Pancreas (tissue), 10 donors: ENCODE measurements around the gene NPDC1. TPM values are rescaled to one million over a fixed set of nuclear protein-coding genes. Genes with fewer than 3 reads are reported as not detected.

ENCODE experiments used
- ATAC-seq, 4 donors: fragments of 200-7000 bp; cut with Tn5 transposase; one replicate each; pipeline versions ENCODE4 v1.8.0 to v1.9.1; 2020; ENCODE audit warnings: mild to moderate bottlenecking in 4 of 4, moderate library complexity in 4 of 4
- DNase-seq, 6 donors: peaks; one replicate each; pipeline ENCODE4 v3.0.0-alpha.2; 2020
- FAIRE-seq: peaks from 2 replicates; lab custom pipeline; 2012; peaks lifted over from hg19 to GRCh38; lab: Jason Lieb, UNC
- H3K27ac ChIP-seq, 4 donors: fragments of 200-600 bp; sonication (generic); 1 replicate in 3 of 4; 2 replicates in 1 of 4; pipeline versions ENCODE4 v1.5.0 to v1.8.0; 2020
- H3K27me3 ChIP-seq, 4 donors: fragments of 200-600 bp; one replicate each; pipeline ENCODE4 v1.8.0; 2021
- H3K36me3 ChIP-seq, 3 donors: fragments of 200-600 bp; sonication (generic) in 1 of 3; one replicate each; pipeline versions ENCODE4 v1.5.0 to v1.8.0; 2020 to 2021
- H3K4me1 ChIP-seq, 3 donors: fragments of 200-600 bp; one replicate each; pipeline ENCODE4 v1.8.0; 2021
- H3K4me3 ChIP-seq, 4 donors: fragments of 200-600 bp; sonication (generic) in 2 of 4; one replicate each; pipeline versions ENCODE4 v1.5.0 to v1.8.0; 2020 to 2021
- H3K9me3 ChIP-seq, 4 donors: fragments of 200-600 bp; one replicate each; pipeline ENCODE4 v1.8.0; 2021
- CTCF ChIP-seq, 4 donors: fragments of 200-600 bp; sonication (generic) in 3 of 4; IDR thresholded peaks; one replicate each; pipeline versions ENCODE4 v1.5.0 to v1.8.0; 2021; ENCODE audit warnings: antibody characterized with exemption in 4 of 4
- WGBS, 2 donors: extraction: QIAGEN DNeasy Blood & Tissue Kit; methylation state at CpG; one replicate each; pipeline ENCODE4 v1.1.7; 2013; 5-methylcytosine and 5-hydroxymethylcytosine counted together
- intact Hi-C, 3 donors: fragments of 100-400 bp; cut with DNase I; formaldehyde crosslinking; loops; one replicate each; pipeline versions ENCODE4 v1.11.1 to v1.14.2; 2022
- polyA plus RNA-seq, 2 donors: library from polyadenylated mRNA; stranded (reverse); fragments of 200-250 nt; gene quantifications; one replicate each; pipeline ENCODE4 v1.2.3, GENCODE V29; 2013
- total RNA-seq, 6 donors: library from RNA; stranded (reverse); fragmentation: NEBNext Ultra II Directional in 4 of 6; extraction: Animal tissue kit (Norgen Biotek cat#: 25700) in 4 of 6; gene quantifications; one replicate each; pipeline versions ENCODE4 v1.2.1 to v1.2.4, GENCODE V29; 2021 to 2023
- donor health status: healthy with polysubstance abuse.
- donor health status: DM: no; HTN: no; CAD: no; lungs with moderate emphysema.
- donor health status: DM: no; HTN: no; CAD: no.
- donor health status: control.
- donor health status: control.
- donor health status: Bipolar disorder and iron deficiency.
- donor health status: DM: yes; HTN: yes; CAD: no.
- donor health status: DM: no; HTN: no; CAD: no.
- donor health status: DM: no; HTN: no; CAD: no.
- donor health status: DM: yes; HTN: yes; CAD: no.

The NPDC1 gene
- total and polyA plus RNA-seq, 8 donors, result 31.5 to 328 (median 47.5) TPM

DNA sequence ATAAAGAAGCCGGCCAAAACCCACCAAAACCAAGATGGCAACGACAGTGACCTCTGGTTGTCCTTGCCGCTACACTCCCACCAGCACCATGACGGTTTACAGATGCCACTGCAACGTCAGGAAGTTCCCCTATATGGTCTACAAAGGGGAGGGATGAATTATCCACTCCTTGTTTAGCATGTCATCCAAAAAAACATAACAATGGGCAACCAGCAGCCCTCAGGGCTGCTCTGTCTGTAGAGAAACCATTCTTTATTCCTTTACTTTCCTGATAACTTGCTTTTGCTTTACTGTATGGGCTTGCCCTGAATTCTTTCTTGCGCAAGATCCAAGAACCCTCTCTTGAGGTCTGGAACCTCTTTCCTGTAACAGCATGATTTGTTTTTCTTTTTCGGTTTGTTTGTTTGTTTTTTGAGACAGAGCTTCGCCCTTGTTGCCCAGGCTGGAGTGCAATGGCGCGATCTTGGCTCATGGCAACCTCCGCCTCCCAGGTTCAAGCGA is 29.3 kb upstream of the NPDC1 start:
- Histone ChIP-seq H3K9me3 (no peaks in the 10 kb centered on the region), H3K4me1 (peaks cover 0 to 16% (median 8%) of the 10 kb centered on the region in 3 donors), H3K36me3 (no peaks in the 10 kb centered on the region), H3K27me3 (no peaks in the 10 kb centered on the region), H3K27ac (no peak overlapping the region), H3K4me3 (no peak overlapping the region)
- no peak for TF ChIP-seq CTCF (IDR thresholded peaks at IDR 0.05)
- DNase-seq (no peak), ATAC-seq (no peak), FAIRE-seq (no peak)
- 79 to 85% methylated on average over 12 of the region's 12 CpGs for WGBS, 2 donors
- intact Hi-C loops, result no loop called here

DNA sequence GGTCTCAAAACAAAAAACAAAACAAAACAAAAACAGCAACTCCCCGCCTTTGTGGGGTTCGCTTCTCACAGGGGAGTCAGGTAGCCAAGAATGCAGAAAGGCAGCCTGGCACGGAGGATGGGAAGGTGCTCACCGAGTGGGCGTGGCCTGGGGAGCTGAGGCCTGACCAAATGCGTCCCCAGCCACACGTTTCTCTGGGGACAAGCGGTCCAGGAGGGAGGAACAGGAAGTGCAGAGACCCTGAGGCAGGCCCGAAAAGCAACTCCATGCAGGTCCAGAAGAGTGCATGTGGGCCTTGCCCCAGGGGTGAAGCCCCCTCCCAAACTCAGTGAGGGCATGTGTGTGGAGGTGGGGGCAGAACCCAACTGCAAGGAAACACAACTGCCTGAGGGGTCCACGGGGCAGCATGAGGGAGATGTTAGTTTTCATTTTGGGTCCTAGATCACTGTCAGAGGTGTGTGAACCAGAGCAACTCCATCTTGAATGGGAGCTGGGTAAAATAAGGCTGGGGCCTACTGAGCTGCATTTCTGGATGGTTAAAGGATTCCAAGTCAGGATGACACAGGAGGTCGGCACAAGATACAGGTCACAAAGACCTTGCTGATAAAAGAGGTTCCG is 28.8 kb upstream of the NPDC1 start:
- H3K4me3 ChIP-seq, result no peak overlapping the region
- ATAC-seq (no peak), FAIRE-seq (no peak), DNase-seq (no peak)
- peaks cover 0 to 16% (median 9%) of the 10 kb centered on the region in 3 donors for H3K4me1 ChIP-seq
- H3K27ac ChIP-seq, result no peak overlapping the region
- H3K36me3 ChIP-seq, result no peaks in the 10 kb centered on the region
- TF ChIP-seq CTCF (IDR thresholded peaks at IDR 0.05), result no peak
- WGBS, 2 donors, result 83 to 89% methylated on average over 12 of the region's 12 CpGs
- intact Hi-C loops, result no loop called here
- no peaks in the 10 kb centered on the region for H3K27me3 ChIP-seq
- no peaks in the 10 kb centered on the region for H3K9me3 ChIP-seq

DNA sequence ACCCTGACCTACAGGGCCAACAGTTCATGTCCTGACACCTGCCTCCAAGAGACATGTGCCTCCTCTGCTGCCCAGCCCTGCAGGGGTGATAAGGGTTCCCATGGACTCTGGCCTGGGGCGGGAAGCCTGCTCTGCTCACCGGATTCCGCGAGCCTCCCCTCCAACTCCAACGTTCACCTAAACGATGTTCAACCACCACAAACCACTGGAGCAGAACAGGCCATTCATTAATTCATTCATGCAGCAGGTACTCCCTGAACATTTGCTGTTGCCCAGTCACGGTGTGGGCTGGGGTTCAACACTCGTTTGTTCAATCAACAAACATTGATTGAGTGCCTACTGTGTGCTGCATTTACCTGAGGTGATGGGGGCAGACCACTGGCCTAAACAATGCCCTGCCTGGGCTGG is 28.0 kb upstream of the NPDC1 start:
- H3K4me1 ChIP-seq, result peaks cover 0 to 21% (median 13%) of the 10 kb centered on the region in 3 donors
- ATAC-seq, result no peak
- H3K27me3 ChIP-seq, result no peaks in the 10 kb centered on the region
- DNase-seq, result peak in 1 of 6 donors; percentile 15
- no peaks in the 10 kb centered on the region for H3K9me3 ChIP-seq
- no peak for FAIRE-seq
- no peak overlapping the region for H3K4me3 ChIP-seq
- WGBS, 2 donors, result 70 to 72% methylated on average over 8 of the region's 8 CpGs
- no peaks in the 10 kb centered on the region for H3K36me3 ChIP-seq
- no peak overlapping the region for H3K27ac ChIP-seq
- intact Hi-C loops, result no loop called here
- TF ChIP-seq CTCF (IDR thresholded peaks at IDR 0.05), result no peak

GRCh38 chr9:137071282-137071681 is 25.3 kb upstream of the NPDC1 start:
- peak overlapping the region in 3 of 4 donors; percentile 73 to 86 (median 84) for H3K27ac ChIP-seq

More at GRCh38 chr9:137071282-137071681, 25.3 kb upstream of the NPDC1 start:
- Histone ChIP-seq H3K27me3 (no peaks in the 10 kb centered on the region), H3K36me3 (no peaks in the 10 kb centered on the region), H3K4me3 (peak overlapping the region in 2 of 4 donors; percentile 30 to 49), H3K4me1 (peaks cover 0 to 13% (median 13%) of the 10 kb centered on the region in 3 donors), H3K9me3 (no peaks in the 10 kb centered on the region)
- no peak for TF ChIP-seq CTCF (IDR thresholded peaks at IDR 0.05)
- no peak for ATAC-seq
- intact Hi-C loops, result no loop called here
- WGBS, 2 donors, result 76 to 82% methylated on average over 2 of the region's 2 CpGs
- peak in 2 of 6 donors; percentile 25 to 74 for DNase-seq
- FAIRE-seq, result no peak
